Measurements from ENCODE around the gene LRRC1. TPM values are rescaled to one million over a fixed set of nuclear protein-coding genes. Genes with fewer than 3 reads are reported as not detected.

The LRRC1 gene
- total and polyA plus RNA-seq, 8 donors = 8.6 to 16.4 (median 10.3) TPM

GRCh38 chr6:53877151-53877550, 82.3 kb downstream of the LRRC1 start:
- H3K27me3 ChIP-seq = no peaks in the 10 kb centered on the region
- ATAC-seq = no peak

GRCh38 chr6:53878808-53879207, 84.0 kb downstream of the LRRC1 start:
- ATAC-seq (no peak), DNase-seq (no peak)
- H3K4me1 ChIP-seq = no peaks in the 10 kb centered on the region
- no peaks in the 10 kb centered on the region for H3K36me3 ChIP-seq
- TF ChIP-seq CTCF (IDR thresholded peaks at IDR 0.05) = no peak
- H3K9me3 ChIP-seq = no peaks in the 10 kb centered on the region
- H3K27me3 ChIP-seq = no peaks in the 10 kb centered on the region
- no peak overlapping the region for H3K4me3 ChIP-seq
- intact Hi-C loops (cut with DNase I) = no loop called here
- no peak overlapping the region for H3K27ac ChIP-seq

More at GRCh38 chr6:53877151-53877550, 82.3 kb downstream of the LRRC1 start:
- Histone ChIP-seq H3K27ac (no peak overlapping the region), H3K4me1 (no peaks in the 10 kb centered on the region), H3K9me3 (no peaks in the 10 kb centered on the region), H3K36me3 (no peaks in the 10 kb centered on the region), H3K4me3 (no peak overlapping the region)
- TF ChIP-seq CTCF (IDR thresholded peaks at IDR 0.05) = no peak
- DNase-seq = no peak
- intact Hi-C loops (cut with DNase I) = no loop called here

GRCh38 chr6:53879608-53880007, 84.8 kb downstream of the LRRC1 start:
- H3K4me3 ChIP-seq = no peak overlapping the region
- H3K4me1 ChIP-seq = no peaks in the 10 kb centered on the region
- intact Hi-C loops (cut with DNase I) = no loop called here
- ATAC-seq (no peak), DNase-seq (no peak)
- H3K36me3 ChIP-seq = no peaks in the 10 kb centered on the region
- TF ChIP-seq CTCF (IDR thresholded peaks at IDR 0.05) = no peak
- no peaks in the 10 kb centered on the region for H3K27me3 ChIP-seq
- H3K9me3 ChIP-seq = no peaks in the 10 kb centered on the region
- no peak overlapping the region for H3K27ac ChIP-seq

GRCh38 chr6:53887316-53887715, 92.5 kb downstream of the LRRC1 start:
- Histone ChIP-seq H3K27ac (no peak overlapping the region), H3K9me3 (no peaks in the 10 kb centered on the region), H3K4me3 (no peak overlapping the region), H3K27me3 (no peaks in the 10 kb centered on the region), H3K36me3 (no peaks in the 10 kb centered on the region), H3K4me1 (no peaks in the 10 kb centered on the region)
- DNase-seq = no peak
- ATAC-seq = no peak
- no peak for TF ChIP-seq CTCF (IDR thresholded peaks at IDR 0.05)
- intact Hi-C loops (cut with DNase I) = no loop called here

- Histone ChIP-seq H3K27me3 (no peaks in the 10 kb centered on the region), H3K27ac (no peak overlapping the region), H3K9me3 (no peaks in the 10 kb centered on the region), H3K36me3 (no peaks in the 10 kb centered on the region), H3K4me3 (no peak overlapping the region), H3K4me1 (no peaks in the 10 kb centered on the region)
- TF ChIP-seq CTCF (IDR thresholded peaks at IDR 0.05) = no peak
- intact Hi-C loops (cut with DNase I) = no loop called here
- DNase-seq = no peak
- ATAC-seq = no peak
Measured at GRCh38 chr6:53888931-53889330, 94.1 kb downstream of the LRRC1 start.

Data from left lung (tissue), 10 donors.